Liver (tissue), 3 donors: ENCODE data around the gene PRR36.

Experiments used
- EGR1 ChIP-seq, 2 donors: IDR thresholded peaks; 2 replicates each; pipeline ENCODE4 v1.6.1; 2016 to 2018; ENCODE audit warnings: antibody characterized with exemption in 2 of 2, low read depth in 2 of 2
- FOXA2 ChIP-seq: IDR thresholded peaks from 2 replicates; pipeline ENCODE4 v1.6.1; 2016; ENCODE audit warnings: antibody characterized with exemption
- GABPA ChIP-seq, 2 donors: IDR thresholded peaks in 1 of 2; conservative IDR thresholded peaks in 1 of 2; 2 replicates each; pipeline ENCODE4 v1.6.1; 2016; ENCODE audit warnings: antibody characterized with exemption in 2 of 2, mild to moderate bottlenecking in 1 of 2, moderate library complexity in 1 of 2
- JUND ChIP-seq, 2 donors: IDR thresholded peaks; 2 replicates each; pipeline ENCODE4 v1.6.1; 2016; ENCODE audit warnings: antibody characterized with exemption in 2 of 2
- RAD21 ChIP-seq, 2 donors: IDR thresholded peaks; 2 replicates each; pipeline ENCODE4 v1.6.1; 2016; ENCODE audit warnings: antibody characterized with exemption in 2 of 2, mild to moderate bottlenecking in 2 of 2
- SP1 ChIP-seq: IDR thresholded peaks from 2 replicates; pipeline ENCODE4 v1.6.1; 2018; ENCODE audit warnings: antibody characterized with exemption, mild to moderate bottlenecking
- TF ChIP-seq, protein P1 (sequence below): fragments of 150-350 bp; IDR thresholded peaks from 2 replicates; pipeline ENCODE4 v1.5.1; 2017; ENCODE audit warnings: improper control_type of control experiment, low read depth, low read length; ENCODE audit not compliant: missing input control
- donor health status: healthy.
- donor health status: healthy.

DNA sequence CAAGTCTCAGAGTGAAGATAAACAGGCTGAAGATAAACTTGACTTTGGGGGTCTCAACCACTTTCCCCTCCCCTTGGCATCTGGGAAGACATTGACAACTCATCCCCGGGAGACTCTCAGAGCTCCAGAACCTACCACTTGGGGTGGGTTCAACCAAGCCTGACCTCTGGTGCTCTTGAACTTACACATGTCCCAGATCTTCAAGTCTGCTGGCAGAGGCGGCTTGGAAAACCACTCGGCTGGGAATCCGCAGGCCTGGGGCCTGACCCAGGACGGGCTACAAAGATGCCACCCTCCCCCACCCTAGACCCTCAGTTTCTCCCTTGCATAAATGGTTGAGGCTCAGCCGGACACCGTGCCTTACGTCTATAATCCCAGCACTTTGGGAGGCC is 14.6 kb upstream of the PRR36 start:
- TF ChIP-seq SP1: no peak
- TF ChIP-seq, protein P1, sequence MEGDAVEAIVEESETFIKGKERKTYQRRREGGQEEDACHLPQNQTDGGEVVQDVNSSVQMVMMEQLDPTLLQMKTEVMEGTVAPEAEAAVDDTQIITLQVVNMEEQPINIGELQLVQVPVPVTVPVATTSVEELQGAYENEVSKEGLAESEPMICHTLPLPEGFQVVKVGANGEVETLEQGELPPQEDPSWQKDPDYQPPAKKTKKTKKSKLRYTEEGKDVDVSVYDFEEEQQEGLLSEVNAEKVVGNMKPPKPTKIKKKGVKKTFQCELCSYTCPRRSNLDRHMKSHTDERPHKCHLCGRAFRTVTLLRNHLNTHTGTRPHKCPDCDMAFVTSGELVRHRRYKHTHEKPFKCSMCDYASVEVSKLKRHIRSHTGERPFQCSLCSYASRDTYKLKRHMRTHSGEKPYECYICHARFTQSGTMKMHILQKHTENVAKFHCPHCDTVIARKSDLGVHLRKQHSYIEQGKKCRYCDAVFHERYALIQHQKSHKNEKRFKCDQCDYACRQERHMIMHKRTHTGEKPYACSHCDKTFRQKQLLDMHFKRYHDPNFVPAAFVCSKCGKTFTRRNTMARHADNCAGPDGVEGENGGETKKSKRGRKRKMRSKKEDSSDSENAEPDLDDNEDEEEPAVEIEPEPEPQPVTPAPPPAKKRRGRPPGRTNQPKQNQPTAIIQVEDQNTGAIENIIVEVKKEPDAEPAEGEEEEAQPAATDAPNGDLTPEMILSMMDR: no peak
- TF ChIP-seq GABPA (IDR thresholded peaks at IDR 0.05 in 1 of 2, conservative IDR thresholded peaks at IDR 0.05 in 1 of 2): no peak
- TF ChIP-seq JUND (IDR thresholded peaks at IDR 0.05): no peak
- TF ChIP-seq RAD21 (IDR thresholded peaks at IDR 0.05): no peak
- TF ChIP-seq EGR1 (IDR thresholded peaks at IDR 0.05; ENCODE audit: low read depth in 2 of 2): no peak
- no peak for TF ChIP-seq FOXA2
